Caco-2 (cell line): ENCODE measurements around the gene LMBR1L. TPM values are rescaled to one million over a fixed set of nuclear protein-coding genes. Genes with fewer than 3 reads are reported as not detected.

Experiments used
- BruUV-seq: library from RNA; stranded (reverse); fragments of 400-500 nt; replicated peaks from 2 replicates; lab custom pipeline; 2021; lab: Mats Ljungman, UMichigan
- CTCF ChIA-PET: fragments of 300-600 bp; sonication (Branson Sonifier 250); formaldehyde crosslinking; loops from one replicate; lab custom pipeline; 2022; ENCODE audit warnings: antibody characterized with exemption; lab: Charles Lee
- POLR2A ChIA-PET: fragments of 300-600 bp; sonication (Branson Sonifier 250); formaldehyde crosslinking; loops from one replicate; lab custom pipeline; 2022; ENCODE audit warnings: antibody characterized with exemption; lab: Charles Lee
- DNase-seq, 2 experiments: peaks; one replicate each; pipeline versions ENCODE4 v3.0.0 to v3.0.0-alpha.2; 2020 to 2022
- H3K27me3 ChIP-seq: replicated peaks from 2 replicates; pipeline ENCODE4 v1.6.0; 2011; ENCODE audit warnings: low read length; ENCODE audit not compliant: control insufficient read depth, insufficient read depth
- H3K36me3 ChIP-seq: 2 replicates; pipeline ENCODE4 v1.5.1; 2011; ENCODE audit warnings: low read length; ENCODE audit not compliant: control insufficient read depth, insufficient read depth
- H3K4me1 ChIP-seq: fragments of 250-450 bp; sonication (Bioruptor Pico); 2 replicates; pipeline ENCODE4 v1.5.1; 2020; ENCODE audit warnings: mild to moderate bottlenecking
- H3K4me3 ChIP-seq: 2 replicates; pipeline ENCODE4 v1.5.1; 2011; ENCODE audit warnings: low read depth, mild to moderate bottlenecking, control low read depth, low read length
- H3K9me3 ChIP-seq: fragments of 250-450 bp; sonication (Bioruptor Pico); 2 replicates; pipeline ENCODE4 v1.5.1; 2020; ENCODE audit warnings: mild to moderate bottlenecking, moderate library complexity
- H3K27ac Mint-ChIP-seq: one replicate; pipeline ENCODE4 v1.8.0; 2022; ENCODE audit warnings: mixed read lengths; ENCODE audit not compliant: unreplicated experiment
- H3K27me3 Mint-ChIP-seq: one replicate; pipeline ENCODE4 v1.8.0; 2022; ENCODE audit warnings: mixed read lengths; ENCODE audit not compliant: insufficient read depth, unreplicated experiment
- H3K36me3 Mint-ChIP-seq: one replicate; pipeline ENCODE4 v1.8.0; 2022; ENCODE audit warnings: mild to moderate bottlenecking, mixed read lengths; ENCODE audit not compliant: insufficient read depth, unreplicated experiment
- H3K4me1 Mint-ChIP-seq: one replicate; pipeline ENCODE4 v1.8.0; 2022; ENCODE audit warnings: low read depth, mixed read lengths; ENCODE audit not compliant: unreplicated experiment
- H3K4me3 Mint-ChIP-seq: one replicate; pipeline ENCODE4 v1.8.0; 2022; ENCODE audit warnings: mild to moderate bottlenecking, moderate library complexity, mixed read lengths; ENCODE audit not compliant: unreplicated experiment
- H3K9me3 Mint-ChIP-seq: one replicate; pipeline ENCODE4 v1.8.0; 2022; ENCODE audit warnings: mixed read lengths; ENCODE audit not compliant: unreplicated experiment
- intact Hi-C: fragments of 100-400 bp; cut with micrococcal nuclease; formaldehyde crosslinking; loops from one replicate; pipeline ENCODE4 v1.10.0; 2022; ENCODE audit not compliant: unreplicated experiment
- total RNA-seq: library from RNA; stranded (reverse); gene quantifications from 2 replicates; pipeline ENCODE4 v1.2.3, GENCODE V29; 2022
- TF ChIP-seq, protein P1 (sequence below), 2 experiments: fragments of 200-600 bp in 1 of 2; IDR thresholded peaks; 1 replicate in 1 of 2; 2 replicates in 1 of 2; pipeline versions ENCODE4 v1.5.1 to v1.8.0; 2011 to 2022; ENCODE audit warnings: antibody characterized with exemption in 1 of 2, control low read depth in 1 of 2, inconsistent platforms in 1 of 2, low read depth in 1 of 2, low read length in 1 of 2, mild to moderate bottlenecking in 1 of 2, moderate library complexity in 1 of 2; ENCODE audit not compliant: insufficient read depth in 1 of 2, severe bottlenecking in 1 of 2, unreplicated experiment in 1 of 2

The LMBR1L gene
- total RNA-seq, 1 experiment from 2014 or later = 43.1 TPM

DNA sequence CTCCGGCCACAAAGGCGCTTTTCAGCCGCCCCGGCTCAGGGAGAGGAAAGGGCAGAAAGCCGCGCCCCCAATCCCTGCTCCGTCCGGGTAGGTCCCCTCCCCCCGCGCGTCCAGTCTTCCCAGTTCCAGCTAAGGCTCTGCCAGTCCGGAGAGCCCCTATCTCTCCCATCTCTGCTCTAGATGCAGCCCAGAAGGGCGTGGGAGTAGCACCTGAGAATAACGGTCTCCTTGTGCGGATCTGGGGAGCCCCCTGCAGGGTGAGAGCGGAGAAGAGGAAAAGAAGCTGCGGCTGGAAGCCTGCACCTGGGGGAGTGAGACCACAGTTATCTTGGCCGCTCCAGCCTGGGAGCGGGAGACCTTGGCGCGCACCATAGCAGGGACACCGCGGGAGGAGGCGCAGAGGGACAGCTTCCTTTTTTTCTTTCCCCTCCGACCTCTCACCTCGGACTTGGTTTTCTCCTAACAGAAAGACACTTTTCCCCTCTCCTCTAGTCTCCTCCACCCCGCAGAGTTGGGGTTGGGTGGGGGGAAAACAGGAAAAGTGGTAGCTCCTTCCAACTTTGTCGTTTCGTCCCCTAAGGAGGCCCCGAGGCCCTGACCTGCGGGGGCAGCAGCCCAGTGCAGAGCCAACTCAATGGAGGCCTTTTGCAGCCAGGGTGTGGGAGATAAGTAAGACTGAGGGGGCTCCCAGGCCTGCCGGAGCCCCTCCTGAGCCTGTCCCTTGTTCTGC is 18.4 kb downstream of the LMBR1L start:
- Histone ChIP-seq H3K4me3 (no peak overlapping the region), H3K36me3 (no peaks in the 10 kb centered on the region), H3K4me1 (peaks cover 11% of the 10 kb centered on the region), H3K27me3 (peaks cover 17% of the 10 kb centered on the region; the same call in 1 of the 2 replicates), H3K9me3 (no peaks in the 10 kb centered on the region)
- Mint-ChIP-seq H3K27ac (no peak overlapping the region), H3K27me3 (peaks cover 27% of the 10 kb centered on the region), H3K36me3 (peaks cover 24% of the 10 kb centered on the region), H3K9me3 (no peaks in the 10 kb centered on the region), H3K4me1 (peaks cover 7% of the 10 kb centered on the region), H3K4me3 (no peak overlapping the region)
- TF ChIP-seq, protein P1, sequence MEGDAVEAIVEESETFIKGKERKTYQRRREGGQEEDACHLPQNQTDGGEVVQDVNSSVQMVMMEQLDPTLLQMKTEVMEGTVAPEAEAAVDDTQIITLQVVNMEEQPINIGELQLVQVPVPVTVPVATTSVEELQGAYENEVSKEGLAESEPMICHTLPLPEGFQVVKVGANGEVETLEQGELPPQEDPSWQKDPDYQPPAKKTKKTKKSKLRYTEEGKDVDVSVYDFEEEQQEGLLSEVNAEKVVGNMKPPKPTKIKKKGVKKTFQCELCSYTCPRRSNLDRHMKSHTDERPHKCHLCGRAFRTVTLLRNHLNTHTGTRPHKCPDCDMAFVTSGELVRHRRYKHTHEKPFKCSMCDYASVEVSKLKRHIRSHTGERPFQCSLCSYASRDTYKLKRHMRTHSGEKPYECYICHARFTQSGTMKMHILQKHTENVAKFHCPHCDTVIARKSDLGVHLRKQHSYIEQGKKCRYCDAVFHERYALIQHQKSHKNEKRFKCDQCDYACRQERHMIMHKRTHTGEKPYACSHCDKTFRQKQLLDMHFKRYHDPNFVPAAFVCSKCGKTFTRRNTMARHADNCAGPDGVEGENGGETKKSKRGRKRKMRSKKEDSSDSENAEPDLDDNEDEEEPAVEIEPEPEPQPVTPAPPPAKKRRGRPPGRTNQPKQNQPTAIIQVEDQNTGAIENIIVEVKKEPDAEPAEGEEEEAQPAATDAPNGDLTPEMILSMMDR (IDR thresholded peaks at IDR 0.05; ENCODE audit: insufficient read depth in 1 of 2, low read depth in 1 of 2, low read length in 1 of 2, severe bottlenecking in 1 of 2, unreplicated experiment in 1 of 2) = peak; percentile 58 to 71
- intact Hi-C loops = loop anchor here (1.0 kb wide), 1 partner anchor 29 kb away; no protein-coding TSS in a partner anchor
- peak; percentile 63 to 68 for DNase-seq
- BruUV-seq = no TSS peak
- CTCF ChIA-PET = interaction anchor here (0.6 to 4.9 kb wide), 9 partner anchors 8 to 95 kb away, joined by 3 to 40 read pairs (median 4); partner anchors contain the start of genes DDN, LMBR1L and RHEBL1
- POLR2A ChIA-PET = interaction anchor here (0.6 kb wide), 1 partner anchor 173 kb away, joined by 3 read pairs; no protein-coding TSS in a partner anchor

GRCh38 chr12:49091836-49092085 is 18.9 kb downstream of the LMBR1L start:
- H3K9me3 Mint-ChIP-seq = no peaks in the 10 kb centered on the region
- intact Hi-C loops = loop anchor here (1.0 kb wide), 1 partner anchor 30 kb away; no protein-coding TSS in a partner anchor
- no TSS peak for BruUV-seq
- H3K36me3 ChIP-seq = no peaks in the 10 kb centered on the region
- no peak overlapping the region for H3K4me3 Mint-ChIP-seq
- peaks cover 17% of the 10 kb centered on the region; the same call in 1 of the 2 replicates for H3K27me3 ChIP-seq
- H3K27ac Mint-ChIP-seq = no peak overlapping the region
- POLR2A ChIA-PET = no interaction called here
- H3K9me3 ChIP-seq = no peaks in the 10 kb centered on the region
- peaks cover 22% of the 10 kb centered on the region for H3K36me3 Mint-ChIP-seq
- H3K27me3 Mint-ChIP-seq = peaks cover 27% of the 10 kb centered on the region
- TF ChIP-seq, protein P1 (IDR thresholded peaks at IDR 0.05; ENCODE audit: insufficient read depth in 1 of 2, low read depth in 1 of 2, low read length in 1 of 2, severe bottlenecking in 1 of 2, unreplicated experiment in 1 of 2) = no peak
- H3K4me1 Mint-ChIP-seq = peaks cover 7% of the 10 kb centered on the region
- no peak overlapping the region for H3K4me3 ChIP-seq
- H3K4me1 ChIP-seq = peaks cover 11% of the 10 kb centered on the region
- CTCF ChIA-PET = interaction anchor here (1.0 to 4.9 kb wide), 7 partner anchors 8 to 95 kb away, joined by 3 to 40 read pairs (median 7); partner anchors contain the start of genes LMBR1L and RHEBL1
- DNase-seq = no peak

GRCh38 chr12:49091056-49091835 is 19.4 kb downstream of the LMBR1L start:
- Mint-ChIP-seq H3K27me3 (peaks cover 28% of the 10 kb centered on the region), H3K4me1 (peaks cover 7% of the 10 kb centered on the region), H3K9me3 (no peaks in the 10 kb centered on the region), H3K27ac (no peak overlapping the region), H3K4me3 (peak overlapping the region; percentile 38), H3K36me3 (peaks cover 17% of the 10 kb centered on the region)
- H3K4me1 ChIP-seq = peaks cover 11% of the 10 kb centered on the region
- peaks cover 17% of the 10 kb centered on the region; the same call in 1 of the 2 replicates for H3K27me3 ChIP-seq
- no peak for DNase-seq
- no peaks in the 10 kb centered on the region for H3K36me3 ChIP-seq
- no peaks in the 10 kb centered on the region for H3K9me3 ChIP-seq
- CTCF ChIA-PET = interaction anchor here (1.2 to 4.9 kb wide), 6 partner anchors 18 to 94 kb away, joined by 4 to 40 read pairs (median 8); partner anchors contain the start of genes LMBR1L and RHEBL1
- TF ChIP-seq, protein P1 (IDR thresholded peaks at IDR 0.05; ENCODE audit: insufficient read depth in 1 of 2, low read depth in 1 of 2, low read length in 1 of 2, severe bottlenecking in 1 of 2, unreplicated experiment in 1 of 2) = no peak
- BruUV-seq = no TSS peak
- intact Hi-C loops = no loop called here
- H3K4me3 ChIP-seq = no peak overlapping the region
- POLR2A ChIA-PET = no interaction called here
